ENCODE measurements around the gene TADA2B. TPM values are rescaled to one million over a fixed set of nuclear protein-coding genes. Genes with fewer than 3 reads are reported as not detected.

The TADA2B gene
- total and polyA plus RNA-seq, 10 of the 15 experiments (the other 5 are each of a cell fraction or from before 2014, with no cell fraction given): 0.66 to 12.0 (median 5.6) TPM

- intact Hi-C loops (cut with micrococcal nuclease; ENCODE audit: unreplicated experiment) (loop anchor here (5.0 kb wide), 1 partner anchor 284 kb away; the partner anchor contains the start of gene KIAA0232), in situ Hi-C loops (cut with MboI) (no loop called here)
- DNase-seq (ENCODE audit: low read depth, low spot score) (no peak), ATAC-seq (no peak), FAIRE-seq (no peak)
- Histone ChIP-seq H3K4me3 (peak overlapping the region; percentile 68), H3K36me3 (ENCODE audit: control insufficient read depth in 2 of 2, insufficient read depth in 2 of 2, low read length in 1 of 2) (peaks cover 8 to 17% of the 10 kb centered on the region in 2 experiments), H2AFZ (ENCODE audit: control insufficient read depth, low read depth, low read length) (no peak overlapping the region), H3K27me3 (replicated peaks in 1 of 2; ENCODE audit: control insufficient read depth in 2 of 2, insufficient read depth in 2 of 2, low read length in 1 of 2) (no peaks in the 10 kb centered on the region; a peak in 1 of 4 replicates), H3K79me2 (ENCODE audit: control insufficient read depth, insufficient read depth, low read length) (peaks cover 38% of the 10 kb centered on the region), H3K9me3 (replicated peaks; ENCODE audit: control insufficient read depth, insufficient read depth, low read length) (no peaks in the 10 kb centered on the region), H3K9ac (ENCODE audit: control insufficient read depth, insufficient read depth, low read length) (peak overlapping the region; percentile 92), H4K20me1 (ENCODE audit: control insufficient read depth, insufficient read depth) (peaks cover 3% of the 10 kb centered on the region; the same call in 1 of the 2 replicates), H3K4me1 (ENCODE audit: control insufficient read depth, insufficient read depth, low read length) (peaks cover 14% of the 10 kb centered on the region), H3K27ac (ENCODE audit: control insufficient read depth, insufficient read depth) (no peak overlapping the region), H3K4me2 (ENCODE audit: control insufficient read depth, insufficient read depth) (peak overlapping the region; percentile 97)
- ChIA-PET RAD21 (ENCODE audit: unreplicated experiment) (interaction anchor here (0.7 to 6.0 kb wide), 5 partner anchors 22 to 492 kb away, joined by 3 to 87 read pairs (median 3); partner anchors contain the start of genes MAN2B2 and TADA2B), SMC1A (ENCODE audit: uncharacterized antibody, unreplicated experiment) (interaction anchor here (0.9 to 7.2 kb wide), 13 partner anchors 9 to 348 kb away, joined by 3 to 79 read pairs (median 4); partner anchors contain the start of gene TADA2B), CTCF (interaction anchor here (0.7 to 11.2 kb wide), 10 partner anchors 10 to 347 kb away, joined by 3 to 210 read pairs (median 16); partner anchors contain the start of genes TADA2B and TBC1D14), POLR2A (interaction anchor here (0.7 to 6.5 kb wide), 7 partner anchors 10 to 330 kb away, joined by 3 to 88 read pairs (median 4); partner anchors contain the start of genes TADA2B and TBC1D14)
- BruUV-seq (replicated peaks): TSS peak; percentile 66
- 69% methylated on average over 4 of the region's 4 CpGs for WGBS (ENCODE audit: insufficient coverage, insufficient replicate concordance, low lambda C conversion rate, missing lambda C conversion rate)
- TF ChIP-seq JUNB (IDR thresholded peaks at IDR 0.05): no peak
- TF ChIP-seq NR2F1 (conservative IDR thresholded peaks at IDR 0.05): no peak
- TF ChIP-seq RBBP5 (conservative IDR thresholded peaks at IDR 0.05): no peak
- no peak for TF ChIP-seq E4F1 (IDR thresholded peaks at IDR 0.05; ENCODE audit: borderline replicate concordance, partially characterized antibody)
- TF ChIP-seq, protein P1, sequence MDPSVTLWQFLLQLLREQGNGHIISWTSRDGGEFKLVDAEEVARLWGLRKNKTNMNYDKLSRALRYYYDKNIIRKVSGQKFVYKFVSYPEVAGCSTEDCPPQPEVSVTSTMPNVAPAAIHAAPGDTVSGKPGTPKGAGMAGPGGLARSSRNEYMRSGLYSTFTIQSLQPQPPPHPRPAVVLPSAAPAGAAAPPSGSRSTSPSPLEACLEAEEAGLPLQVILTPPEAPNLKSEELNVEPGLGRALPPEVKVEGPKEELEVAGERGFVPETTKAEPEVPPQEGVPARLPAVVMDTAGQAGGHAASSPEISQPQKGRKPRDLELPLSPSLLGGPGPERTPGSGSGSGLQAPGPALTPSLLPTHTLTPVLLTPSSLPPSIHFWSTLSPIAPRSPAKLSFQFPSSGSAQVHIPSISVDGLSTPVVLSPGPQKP (IDR thresholded peaks at IDR 0.05; ENCODE audit: low read depth, low read length): no peak
- TF ChIP-seq POLR2AphosphoS2 (IDR thresholded peaks at IDR 0.05; ENCODE audit: low read depth, low read length): no peak
- TF ChIP-seq TCF7 (IDR thresholded peaks at IDR 0.05; ENCODE audit: borderline replicate concordance): no peak
- TF ChIP-seq NRF1 (conservative IDR thresholded peaks at IDR 0.05; ENCODE audit: low read depth, low read length): no peak
Observed at GRCh38 chr4:7066493-7066892, 23.3 kb downstream of the TADA2B start.

All from GM12878 (cell line).